ENCODE measurements around the gene RIN1.
"Not testable (repeated sequence)": the region's sequence is repeated elsewhere in the genome, so short reads cannot be mapped to it uniquely, and the experiment has no call there.

Gene RIN1, protein sequence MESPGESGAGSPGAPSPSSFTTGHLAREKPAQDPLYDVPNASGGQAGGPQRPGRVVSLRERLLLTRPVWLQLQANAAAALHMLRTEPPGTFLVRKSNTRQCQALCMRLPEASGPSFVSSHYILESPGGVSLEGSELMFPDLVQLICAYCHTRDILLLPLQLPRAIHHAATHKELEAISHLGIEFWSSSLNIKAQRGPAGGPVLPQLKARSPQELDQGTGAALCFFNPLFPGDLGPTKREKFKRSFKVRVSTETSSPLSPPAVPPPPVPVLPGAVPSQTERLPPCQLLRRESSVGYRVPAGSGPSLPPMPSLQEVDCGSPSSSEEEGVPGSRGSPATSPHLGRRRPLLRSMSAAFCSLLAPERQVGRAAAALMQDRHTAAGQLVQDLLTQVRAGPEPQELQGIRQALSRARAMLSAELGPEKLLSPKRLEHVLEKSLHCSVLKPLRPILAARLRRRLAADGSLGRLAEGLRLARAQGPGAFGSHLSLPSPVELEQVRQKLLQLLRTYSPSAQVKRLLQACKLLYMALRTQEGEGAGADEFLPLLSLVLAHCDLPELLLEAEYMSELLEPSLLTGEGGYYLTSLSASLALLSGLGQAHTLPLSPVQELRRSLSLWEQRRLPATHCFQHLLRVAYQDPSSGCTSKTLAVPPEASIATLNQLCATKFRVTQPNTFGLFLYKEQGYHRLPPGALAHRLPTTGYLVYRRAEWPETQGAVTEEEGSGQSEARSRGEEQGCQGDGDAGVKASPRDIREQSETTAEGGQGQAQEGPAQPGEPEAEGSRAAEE

DNA sequence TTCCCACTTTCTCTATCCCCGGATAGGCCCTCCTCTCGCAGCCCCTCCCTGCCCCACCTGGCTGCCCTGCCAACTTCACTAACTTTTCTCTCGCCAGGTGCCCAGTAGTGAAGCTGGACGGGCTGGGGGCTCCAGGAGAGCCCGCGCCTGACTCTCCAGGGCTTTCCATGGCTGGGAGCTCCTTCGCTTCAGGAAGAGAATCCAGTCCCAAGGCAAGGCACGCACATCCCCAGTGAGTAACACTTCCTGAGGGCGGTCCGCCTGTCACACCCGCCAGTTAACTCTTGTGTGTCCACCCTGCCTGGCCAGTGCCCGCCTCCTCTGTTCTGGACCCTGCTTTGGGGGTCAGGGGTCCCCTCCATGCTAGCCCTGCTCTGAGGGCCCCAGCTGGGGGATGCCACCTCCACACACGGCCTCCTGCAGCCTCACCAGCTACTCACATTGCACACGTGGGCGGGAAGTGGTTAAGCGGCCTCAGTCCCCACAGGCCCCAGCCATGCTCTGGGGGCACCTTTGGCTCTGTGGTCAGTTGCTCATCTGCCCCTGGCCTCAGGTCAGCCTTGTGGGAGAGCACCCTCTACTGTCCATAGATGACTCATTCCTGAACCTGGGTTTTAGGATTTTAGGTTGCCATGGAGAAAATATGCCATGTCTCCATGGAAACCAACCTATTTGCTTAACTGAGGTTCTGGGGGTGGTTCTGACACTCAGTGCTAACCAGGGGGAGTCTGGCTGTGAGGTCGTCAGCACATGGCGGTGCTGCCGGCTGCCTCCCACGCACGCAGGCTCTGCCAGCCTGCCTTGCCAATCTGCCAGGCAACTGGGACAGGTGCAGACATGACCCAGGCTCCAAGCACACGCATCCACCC is at the start of gene RIN1:
RIN1 (minus strand) TSS at position 201 of the 869 bp plus-strand sequence; CDS start at position 169, 32 bp downstream.
- peak; percentile 86 to 89 for DNase-seq

DNA sequence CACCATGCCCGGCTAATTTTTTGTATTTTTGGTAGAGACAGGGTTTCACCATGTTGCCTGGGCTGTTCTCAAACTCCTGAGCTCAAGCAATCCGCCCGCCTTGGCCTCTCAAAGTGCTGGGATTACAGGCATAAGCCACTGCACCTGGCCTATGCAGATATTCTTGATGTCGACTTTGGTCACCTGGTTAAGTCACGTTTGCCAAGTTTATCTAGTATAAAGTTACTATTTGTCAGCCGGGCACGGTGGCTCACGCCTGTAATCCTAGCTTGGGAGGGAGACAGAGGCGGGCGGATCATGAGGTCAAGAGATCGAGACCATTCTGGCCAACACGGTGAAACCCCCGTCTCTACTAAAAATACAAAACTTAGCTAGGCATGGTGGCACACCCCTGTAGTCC is 48.1 kb upstream of the RIN1 start:
- not testable (repeated sequence) for DNase-seq

DNA sequence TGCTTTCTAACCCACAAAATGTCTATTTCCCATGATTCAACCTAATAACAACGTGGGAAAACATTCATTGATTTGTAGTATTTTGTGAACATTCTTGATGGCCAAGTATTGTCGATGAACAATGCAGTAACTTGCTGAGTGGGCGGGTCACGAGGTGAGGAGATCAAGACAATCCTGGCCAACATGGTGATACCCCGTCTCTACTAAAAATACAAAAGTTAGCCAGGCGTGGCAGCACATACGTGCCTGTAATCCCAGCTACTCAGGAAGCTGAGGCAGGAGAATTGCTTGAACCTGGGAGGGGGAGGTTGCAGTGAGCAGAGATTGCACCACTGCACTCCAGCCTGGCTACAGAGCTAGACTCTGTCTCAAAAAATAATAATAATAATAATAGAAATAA is 44.0 kb upstream of the RIN1 start:
- DNase-seq, result not testable (repeated sequence)

DNA sequence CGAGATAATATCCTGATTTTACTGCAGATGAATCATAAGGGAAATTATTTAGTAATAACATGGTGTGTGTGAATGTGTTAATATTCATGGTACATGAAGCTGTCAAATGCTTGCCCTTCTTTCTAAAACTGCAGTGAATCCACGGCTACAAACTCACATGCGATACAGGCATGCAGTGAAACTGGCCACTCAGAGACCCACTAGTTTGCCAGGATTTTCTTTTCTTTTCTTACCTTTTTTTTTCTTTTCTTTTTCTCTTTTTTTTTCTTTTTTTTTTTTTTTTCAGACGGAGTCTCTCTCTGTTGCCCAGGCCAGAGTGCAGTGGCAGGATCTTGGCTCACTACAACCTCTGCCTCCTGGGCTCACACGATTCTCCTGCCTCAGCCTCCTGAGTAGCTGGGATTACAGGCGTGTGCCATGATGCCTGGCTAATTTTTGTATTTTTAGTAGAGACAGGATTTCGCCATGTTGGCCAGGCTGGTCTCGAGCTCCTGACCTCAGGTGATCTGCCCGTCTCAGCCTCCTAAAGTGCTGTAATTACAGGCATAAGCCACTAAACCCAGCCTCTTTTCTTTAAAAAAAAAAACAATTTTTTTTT is 37.6 kb upstream of the RIN1 start:
- DNase-seq, result not testable (repeated sequence)

DNA sequence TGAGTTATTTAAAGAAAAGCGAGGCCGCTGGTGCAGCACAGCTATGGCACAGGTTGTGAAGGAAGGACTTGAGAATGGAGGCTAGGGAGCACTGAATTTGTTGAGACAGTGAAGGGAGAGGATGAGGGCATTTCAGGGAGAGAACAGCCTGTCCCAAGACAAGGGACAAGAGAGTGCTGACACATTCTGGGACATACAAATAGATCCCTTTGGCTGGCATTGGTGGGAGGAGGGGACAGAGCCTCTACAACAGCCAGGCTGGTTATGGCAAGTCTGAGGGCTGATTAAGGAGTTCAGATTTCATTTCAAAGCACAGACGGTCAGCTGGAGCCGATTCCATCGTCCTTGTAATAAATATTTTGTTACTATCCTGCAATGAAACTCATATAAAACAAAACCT is 37.0 kb upstream of the RIN1 start:
- DNase-seq, result no peak

DNA sequence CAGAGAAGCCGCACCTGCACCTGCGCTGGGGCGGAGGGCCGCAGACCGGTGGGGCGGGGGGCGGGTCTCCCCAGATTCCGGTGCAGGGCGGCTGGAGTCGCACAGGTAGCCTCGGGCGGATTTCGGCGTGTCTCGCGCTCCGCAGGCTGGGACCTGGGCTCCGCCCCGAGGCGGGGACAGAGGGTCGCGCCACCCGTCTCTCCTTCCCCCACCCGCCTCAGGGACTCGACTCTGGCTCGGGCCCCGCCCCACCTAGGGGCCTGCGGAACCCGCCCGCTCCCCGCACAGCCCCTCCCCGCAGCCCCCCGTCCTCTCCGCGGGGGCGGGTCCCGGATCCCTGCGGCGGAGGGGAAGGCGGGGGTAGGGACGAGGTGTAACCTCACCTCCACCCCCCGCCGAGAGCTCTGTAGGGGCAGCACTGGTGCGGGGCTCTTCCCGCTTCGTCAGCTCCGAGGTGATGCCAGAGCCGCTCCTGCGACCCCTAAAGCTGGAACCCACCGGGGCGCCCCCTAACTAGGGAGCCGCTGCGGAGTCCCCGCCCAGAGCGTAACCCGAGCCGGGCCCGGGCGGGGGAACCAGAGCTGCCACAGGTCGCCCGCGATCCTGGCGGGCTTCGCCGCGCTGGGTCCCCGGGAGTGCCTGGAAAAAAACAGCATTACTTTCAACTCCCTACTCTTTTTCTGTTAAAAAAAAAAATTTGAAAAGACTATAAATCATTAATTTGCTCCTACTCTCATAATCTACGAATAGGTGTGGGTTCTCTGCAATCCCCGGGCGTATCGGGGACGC is 35.6 kb upstream of the RIN1 start, which contains the start of gene SLC29A2:
SLC29A2 (minus strand) TSS at position 134 of the 789 bp plus-strand sequence. CDS start 169 bp downstream, outside the sequence.
- peak; percentile 95 for DNase-seq

DNA sequence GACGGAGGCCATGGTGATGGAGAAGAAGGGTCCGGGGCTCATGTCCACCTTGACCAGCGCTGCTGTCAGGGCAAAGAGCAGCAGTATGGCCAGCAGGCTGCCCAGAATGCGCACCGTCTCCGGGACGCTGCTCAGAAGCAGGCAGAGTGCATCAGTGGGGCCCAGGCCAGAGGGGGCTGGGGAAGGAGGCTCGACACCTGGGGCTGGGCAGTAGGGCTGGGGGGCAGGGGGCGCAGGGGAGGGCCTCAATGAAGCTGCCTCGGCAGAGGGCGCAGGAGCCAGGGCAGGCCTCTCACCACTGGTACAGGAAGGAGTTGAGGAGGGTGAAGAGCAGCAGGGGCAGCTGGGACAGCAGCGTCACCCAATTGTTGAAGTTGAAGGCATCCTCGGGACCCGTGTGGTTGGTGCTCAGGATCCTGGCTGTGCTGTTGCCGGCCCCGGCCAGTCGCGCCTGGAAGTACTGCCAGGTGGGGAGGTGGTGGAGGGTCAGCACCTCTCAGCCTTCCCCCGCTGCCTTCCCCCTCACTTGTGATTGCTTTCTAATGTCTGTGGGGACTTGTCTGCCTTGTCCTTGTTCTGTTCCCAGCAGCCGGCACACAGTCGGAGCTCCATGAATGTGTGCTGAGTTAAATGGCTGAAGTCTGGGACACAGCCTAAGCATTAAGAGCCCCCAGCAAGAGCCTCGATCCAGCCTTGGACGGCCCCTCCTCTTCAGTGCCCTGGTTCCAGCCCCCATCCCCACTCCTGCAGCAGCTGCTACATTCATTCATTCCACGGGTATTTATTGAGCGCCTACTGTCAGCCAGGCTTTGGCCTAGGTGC is 33.0 kb upstream of the RIN1 start:
- no peak for DNase-seq

DNA sequence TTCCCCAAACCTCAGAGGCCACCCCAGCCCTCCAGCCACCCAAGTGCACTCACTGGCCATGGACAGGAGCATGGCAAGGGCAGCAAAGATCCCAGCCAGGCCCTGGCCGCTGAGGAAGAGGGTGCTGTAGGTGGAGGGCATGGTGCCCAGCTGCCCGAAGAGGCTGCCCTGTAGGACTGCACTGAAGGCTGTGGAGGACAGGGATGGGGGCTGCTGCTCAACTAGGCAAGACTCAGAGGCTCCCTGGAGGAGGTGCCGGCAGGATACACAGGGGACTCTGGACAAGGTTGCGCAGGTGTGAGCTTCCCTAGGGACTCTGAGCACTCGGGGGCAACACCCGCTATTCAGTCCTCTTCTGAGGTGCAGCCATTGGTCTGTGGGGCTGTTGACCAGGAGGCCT is 32.2 kb upstream of the RIN1 start:
- DNase-seq, result no peak

DNA sequence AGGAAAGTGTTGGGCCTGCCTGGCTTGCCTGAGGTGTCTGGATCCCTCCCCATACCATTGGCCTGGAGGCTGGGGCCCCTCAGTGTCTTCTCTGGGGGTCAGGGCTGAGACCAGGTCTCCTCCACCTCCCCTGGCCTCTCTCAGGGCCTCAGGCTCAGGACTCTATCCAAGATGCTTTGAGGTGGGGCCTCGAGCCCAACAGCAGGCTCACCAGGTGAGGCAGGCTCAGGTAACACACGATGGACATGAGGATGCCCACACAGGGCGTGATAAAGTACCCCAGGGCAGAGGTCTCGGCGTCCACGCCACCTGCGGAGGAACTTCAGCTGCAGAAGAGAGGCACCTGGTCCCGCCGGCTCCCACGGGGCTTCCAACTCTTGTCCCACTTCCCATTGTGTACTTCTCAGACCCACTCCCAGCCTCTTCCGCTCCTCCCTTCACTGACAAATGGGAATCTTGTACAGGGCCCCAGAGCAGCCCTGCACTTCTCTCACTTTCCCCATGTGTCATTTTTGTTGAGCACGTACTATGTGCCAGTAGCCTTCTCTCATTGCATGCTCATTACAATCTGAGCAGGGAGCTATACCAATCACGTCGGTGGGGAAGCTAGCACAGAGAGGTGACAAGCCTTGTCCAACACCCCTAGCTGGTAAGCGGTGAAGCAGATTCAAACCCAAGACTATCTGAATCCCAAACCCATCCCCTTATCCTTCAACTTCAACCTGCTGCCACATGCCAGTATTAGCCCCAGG is 31.5 kb upstream of the RIN1 start:
- no peak for DNase-seq

DNA sequence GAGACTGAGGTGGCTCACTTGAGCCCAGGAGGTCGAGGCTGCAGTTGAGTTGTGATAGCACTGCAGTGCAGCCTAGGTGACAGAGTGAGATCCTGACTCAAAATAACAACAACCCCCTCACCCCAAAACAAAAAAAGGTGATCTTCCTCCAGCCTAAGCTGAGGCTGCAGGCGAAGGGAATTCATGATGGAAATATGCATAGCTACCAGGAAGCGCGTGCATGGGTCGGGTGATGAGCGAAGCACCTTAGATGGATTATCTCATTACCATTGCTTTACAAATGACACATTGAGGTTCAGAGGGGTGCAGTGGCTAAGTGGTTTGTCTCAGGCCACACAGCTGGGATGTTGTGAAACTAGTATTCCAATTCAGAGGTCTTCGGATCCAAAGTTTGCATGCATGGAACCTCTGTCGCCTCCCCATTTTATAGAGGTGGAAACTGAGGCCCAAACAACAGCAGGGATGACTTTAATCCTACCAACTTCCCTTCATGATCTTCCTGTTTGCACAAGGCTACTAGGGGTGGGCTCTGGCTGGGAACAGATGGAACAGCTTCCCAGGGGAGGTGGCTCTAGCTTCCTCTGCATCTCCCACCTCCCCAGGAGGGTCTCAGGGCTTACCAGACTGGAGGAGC is 30.7 kb upstream of the RIN1 start:
- DNase-seq, result no peak

DNA sequence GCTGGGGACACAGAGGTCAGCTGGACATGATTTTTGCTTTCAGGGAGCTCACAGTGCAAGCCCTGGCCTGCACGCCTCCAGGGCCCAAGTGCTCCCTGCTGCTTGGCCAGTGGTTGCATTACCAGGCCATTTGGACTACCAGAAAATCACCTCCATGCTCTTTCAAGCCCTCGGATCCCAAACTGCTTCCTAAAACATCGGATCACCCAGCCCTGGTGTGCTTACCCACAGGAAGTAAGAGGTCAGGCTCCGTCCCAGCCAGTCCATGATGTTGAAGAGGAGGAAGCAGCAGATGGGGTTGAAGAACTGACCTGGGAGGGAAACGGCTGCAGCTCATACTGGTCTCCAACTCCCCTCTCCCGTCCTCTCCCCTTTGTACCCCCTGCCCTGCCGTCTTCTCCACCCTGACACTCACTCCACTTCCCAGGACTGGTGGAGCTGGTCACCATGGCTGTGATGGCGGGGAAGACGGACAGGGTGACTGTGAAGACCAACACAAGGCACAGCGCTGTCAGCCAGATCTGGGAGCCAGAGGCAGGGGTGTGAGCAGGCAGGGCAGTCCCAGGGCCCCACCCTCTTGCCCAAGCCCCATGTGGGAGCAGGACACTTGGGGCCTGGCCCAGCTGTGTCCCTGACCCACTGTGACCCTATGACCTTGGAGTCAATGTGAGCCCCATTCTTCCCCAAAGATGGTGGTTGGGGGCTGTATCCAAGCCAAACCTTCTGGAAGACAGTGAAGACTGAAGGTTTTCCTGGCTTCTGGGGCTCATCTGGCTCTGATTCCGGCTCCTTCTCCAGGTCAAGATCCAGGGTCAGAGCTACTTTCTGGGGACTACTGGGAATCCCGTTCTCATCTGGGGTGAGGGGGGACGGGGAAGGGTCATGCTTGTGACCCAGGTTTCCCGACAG is 29.7 kb upstream of the RIN1 start:
- DNase-seq, result no peak

DNA sequence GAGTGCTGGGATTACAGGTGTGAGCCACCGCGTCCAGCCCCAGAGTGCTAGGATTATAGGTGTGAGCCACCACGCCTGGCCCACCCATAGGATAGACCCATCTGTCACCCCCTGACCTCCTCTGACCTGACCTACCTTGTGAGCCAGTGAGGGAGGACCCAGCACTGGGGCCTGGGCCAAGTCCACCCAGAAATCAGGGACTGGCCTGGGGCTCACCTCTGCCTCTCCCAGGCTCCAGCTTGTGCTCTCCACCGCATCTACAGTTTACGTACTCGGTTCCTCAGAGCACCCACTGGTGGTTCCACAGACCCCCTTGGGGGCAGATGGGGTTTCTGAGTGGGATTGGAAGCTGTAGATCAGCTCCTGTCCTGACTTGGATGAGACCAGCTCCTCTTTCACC is 28.9 kb upstream of the RIN1 start:
- DNase-seq, result no peak

DNA sequence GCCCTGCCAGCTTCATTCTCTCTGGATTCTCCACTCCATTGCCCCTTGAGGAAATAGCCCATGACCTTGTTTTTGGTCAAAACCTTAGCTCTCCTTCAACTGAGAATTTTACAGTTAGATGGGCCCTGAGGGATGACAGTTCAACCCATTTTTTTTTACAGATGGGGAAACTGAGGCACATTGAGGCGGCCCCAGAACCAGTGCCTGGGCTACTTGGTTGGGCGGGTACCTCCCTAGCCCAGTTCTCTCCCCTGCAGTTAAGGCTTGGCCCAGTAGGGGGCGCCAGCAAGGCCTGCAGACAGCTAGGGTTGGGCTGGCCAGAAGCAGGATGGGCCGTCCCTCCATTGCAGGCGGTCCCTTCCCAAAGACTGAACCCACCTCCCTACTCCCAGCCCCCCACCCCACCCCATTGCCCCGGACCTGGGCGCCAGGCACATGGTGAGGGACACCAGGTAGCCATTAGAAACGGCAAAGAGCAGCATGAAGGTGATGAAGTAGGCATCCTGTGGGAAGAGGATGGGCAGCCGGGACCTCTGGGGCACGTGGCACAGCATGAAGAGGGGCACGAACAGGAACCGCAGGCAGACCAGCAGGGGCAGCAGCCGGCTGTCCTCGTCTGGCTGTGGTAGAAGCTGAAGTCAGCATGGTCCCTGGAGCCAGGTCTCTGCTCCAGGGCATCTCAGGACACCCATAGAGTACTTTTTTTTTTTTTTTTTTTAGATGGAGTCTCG is 27.7 kb upstream of the RIN1 start:
- DNase-seq, result peak in 1 of 2 experiments; percentile 47

DNA sequence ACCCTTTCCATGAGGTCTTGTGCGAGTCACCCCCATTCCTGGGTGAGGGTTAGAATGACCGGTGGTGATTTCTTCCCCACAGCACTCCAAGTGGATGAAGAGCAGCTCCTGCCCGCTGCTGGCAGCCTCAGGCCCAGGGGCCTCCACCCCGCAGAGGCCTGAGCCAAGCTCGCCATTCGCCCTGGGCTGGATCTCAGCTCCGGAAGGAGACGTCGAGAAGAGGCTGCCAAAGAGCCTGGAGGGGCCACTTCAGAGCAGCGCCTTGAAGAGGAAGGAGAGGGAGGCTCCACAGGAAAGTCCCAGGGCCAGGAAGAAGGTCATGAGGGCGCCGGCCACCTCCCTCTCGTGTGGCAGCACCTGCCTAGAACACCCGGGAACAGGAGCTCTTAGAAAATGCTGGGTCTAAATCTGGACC is 27.0 kb upstream of the RIN1 start:
- DNase-seq, result no peak

DNA sequence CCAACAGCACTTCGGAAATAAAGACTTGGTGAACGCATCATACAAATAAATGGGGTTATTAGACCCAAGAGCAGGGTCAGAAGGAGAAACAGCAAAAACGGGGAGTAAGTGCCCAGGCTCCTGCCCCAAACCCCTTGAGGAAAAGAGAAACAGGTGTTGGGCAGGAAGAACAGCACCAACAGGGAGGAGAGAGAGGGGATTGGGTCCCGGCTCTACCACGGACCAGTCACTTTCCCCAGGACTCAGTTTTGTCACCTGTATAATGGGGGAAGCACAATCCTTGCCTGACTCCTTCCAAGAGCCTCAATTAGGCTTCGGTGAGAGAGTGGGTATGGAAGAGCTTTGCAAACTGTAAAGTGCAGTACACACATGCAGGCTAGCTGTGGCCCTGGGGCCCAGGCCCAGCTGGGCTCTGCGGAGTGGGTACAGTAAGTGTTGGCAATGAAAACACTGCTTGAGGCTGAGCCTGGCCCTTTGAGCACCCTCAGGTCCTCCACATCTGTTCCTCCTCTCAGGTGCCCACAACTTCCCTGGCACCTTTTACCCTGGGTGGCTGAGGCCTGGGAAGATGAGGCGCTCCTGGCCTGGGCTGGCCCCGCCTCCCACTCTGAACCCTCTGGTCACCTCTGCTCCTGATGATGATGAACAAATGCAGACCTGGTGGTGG is 26.4 kb upstream of the RIN1 start:
- DNase-seq, result no peak

DNA sequence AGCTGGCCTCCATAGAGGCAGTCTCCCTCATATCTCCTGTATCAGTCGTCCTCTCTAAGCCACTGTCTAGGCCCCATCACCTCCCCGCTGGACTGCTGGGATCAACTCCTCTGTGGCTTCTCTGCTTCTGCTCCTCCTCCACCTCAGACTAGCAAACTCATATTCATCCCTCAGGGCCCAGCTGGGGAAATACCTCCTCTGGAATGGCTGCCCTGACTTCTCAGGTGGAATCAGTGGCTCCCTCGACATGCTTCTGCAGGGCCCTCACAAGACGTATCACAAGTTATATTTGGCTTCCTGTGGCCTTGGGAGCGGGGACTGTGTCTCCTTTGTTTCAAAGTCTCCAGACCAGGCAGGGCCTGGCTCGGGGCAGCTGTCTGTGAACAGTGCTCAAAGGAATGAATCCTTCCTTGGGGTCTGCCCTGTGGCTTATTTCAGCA is 25.3 kb upstream of the RIN1 start:
- DNase-seq, result no peak

All from SHP77 (cell line).